ENCODE data around the gene RUNX2.

GRCh38 chr6:45416700-45417099 is 88.6 kb downstream of the RUNX2 start:
- TF ChIP-seq CTCF (IDR thresholded peaks at IDR 0.05) (no peak), FOSL2 (IDR thresholded peaks at IDR 0.05; ENCODE audit: borderline replicate concordance, low read depth) (no peak), MAX (IDR thresholded peaks at IDR 0.05; ENCODE audit: low read depth) (no peak), NRF1 (IDR thresholded peaks at IDR 0.05; ENCODE audit: low read depth, low read length) (no peak), MEF2A (IDR thresholded peaks at IDR 0.05; ENCODE audit: borderline replicate concordance, low read depth) (no peak)
